Spleen (tissue), 7 donors: ENCODE measurements around the gene PTPN3.

Source experiments
- CTCF ChIP-seq, 11 experiments: fragments of 200-600 bp in 7 of 11; fragments of 450-650 bp in 4 of 11; sonication (generic) in 4 of 11; IDR thresholded peaks in 8 of 11; conservative IDR thresholded peaks in 3 of 11; 1 replicate in 7 of 11; 2 replicates in 4 of 11; pipeline versions ENCODE4 v1.4.0 to v1.8.0; 2016 to 2021; ENCODE audit warnings: antibody characterized with exemption in 11 of 11, inconsistent platforms in 4 of 11, mild to moderate bottlenecking in 1 of 11
- POLR2A ChIP-seq, 3 donors: fragments of 450-650 bp; IDR thresholded peaks; one replicate each; pipeline ENCODE4 v1.5.1; 2017; ENCODE audit warnings: antibody characterized with exemption in 3 of 3, mild to moderate bottlenecking in 1 of 3
- donor health status: DM: no; HTN: no; CAD: no; lungs with moderate emphysema.
- donor health status: DM: no; HTN: no; CAD: no.
- donor health status: DM: no; HTN: no; CAD: no.

- TF ChIP-seq CTCF (IDR thresholded peaks at IDR 0.05 in 8 of 11, conservative IDR thresholded peaks at IDR 0.05 in 3 of 11) (no peak), POLR2A (IDR thresholded peaks at IDR 0.05) (no peak)
Observed at GRCh38 chr9:109329638-109330258, 168.4 kb downstream of the PTPN3 start.
